ENCODE data around the gene FGB. TPM values are rescaled to one million over a fixed set of nuclear protein-coding genes. Genes with fewer than 3 reads are reported as not detected.

FGB gene
- total RNA-seq, 4 donors from 2014 or later: not detected

GRCh38 chr4:154564311-154564710, 1.5 kb downstream of the FGB start:
- H3K36me3 ChIP-seq: no peaks in the 10 kb centered on the region
- H3K9me3 ChIP-seq: no peaks in the 10 kb centered on the region
- intact Hi-C loops (cut with DNase I): no loop called here
- H3K4me1 ChIP-seq: no peaks in the 10 kb centered on the region
- no peak overlapping the region for H3K27ac ChIP-seq (replicated peaks in 1 of 4)
- no peak overlapping the region for H3K4me3 ChIP-seq
- 93% methylated on average over 1 of the region's 1 CpG for WGBS
- DNase-seq (ENCODE audit: extremely low spot score): no peak
- TF ChIP-seq, protein P1, sequence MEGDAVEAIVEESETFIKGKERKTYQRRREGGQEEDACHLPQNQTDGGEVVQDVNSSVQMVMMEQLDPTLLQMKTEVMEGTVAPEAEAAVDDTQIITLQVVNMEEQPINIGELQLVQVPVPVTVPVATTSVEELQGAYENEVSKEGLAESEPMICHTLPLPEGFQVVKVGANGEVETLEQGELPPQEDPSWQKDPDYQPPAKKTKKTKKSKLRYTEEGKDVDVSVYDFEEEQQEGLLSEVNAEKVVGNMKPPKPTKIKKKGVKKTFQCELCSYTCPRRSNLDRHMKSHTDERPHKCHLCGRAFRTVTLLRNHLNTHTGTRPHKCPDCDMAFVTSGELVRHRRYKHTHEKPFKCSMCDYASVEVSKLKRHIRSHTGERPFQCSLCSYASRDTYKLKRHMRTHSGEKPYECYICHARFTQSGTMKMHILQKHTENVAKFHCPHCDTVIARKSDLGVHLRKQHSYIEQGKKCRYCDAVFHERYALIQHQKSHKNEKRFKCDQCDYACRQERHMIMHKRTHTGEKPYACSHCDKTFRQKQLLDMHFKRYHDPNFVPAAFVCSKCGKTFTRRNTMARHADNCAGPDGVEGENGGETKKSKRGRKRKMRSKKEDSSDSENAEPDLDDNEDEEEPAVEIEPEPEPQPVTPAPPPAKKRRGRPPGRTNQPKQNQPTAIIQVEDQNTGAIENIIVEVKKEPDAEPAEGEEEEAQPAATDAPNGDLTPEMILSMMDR (IDR thresholded peaks at IDR 0.05): no peak
- TF ChIP-seq POLR2AphosphoS5 (IDR thresholded peaks at IDR 0.05) (no peak), EP300 (IDR thresholded peaks at IDR 0.05) (no peak), POLR2A (IDR thresholded peaks at IDR 0.05; ENCODE audit: low read depth) (no peak)
- H3K27me3 ChIP-seq: no peaks in the 10 kb centered on the region

DNA sequence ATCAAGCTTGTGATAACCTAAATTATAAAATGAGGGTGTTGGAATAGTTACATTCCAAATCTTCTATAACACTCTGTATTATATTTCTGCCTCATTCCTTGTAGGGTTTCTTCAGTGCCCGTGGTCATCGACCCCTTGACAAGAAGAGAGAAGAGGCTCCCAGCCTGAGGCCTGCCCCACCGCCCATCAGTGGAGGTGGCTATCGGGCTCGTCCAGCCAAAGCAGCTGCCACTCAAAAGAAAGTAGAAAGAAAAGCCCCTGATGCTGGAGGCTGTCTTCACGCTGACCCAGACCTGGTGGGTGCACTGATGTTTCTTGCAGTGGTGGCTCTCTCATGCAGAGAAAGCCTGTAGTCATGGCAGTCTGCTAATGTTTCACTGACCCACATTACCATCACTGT, 2.9 kb downstream of the FGB start:
- Histone ChIP-seq H3K4me1 (no peaks in the 10 kb centered on the region), H3K4me3 (no peak overlapping the region), H3K27ac (replicated peaks in 1 of 4) (no peak overlapping the region), H3K27me3 (no peaks in the 10 kb centered on the region), H3K9me3 (no peaks in the 10 kb centered on the region), H3K36me3 (no peaks in the 10 kb centered on the region)
- TF ChIP-seq, protein P1 (IDR thresholded peaks at IDR 0.05): no peak
- TF ChIP-seq POLR2A (IDR thresholded peaks at IDR 0.05; ENCODE audit: low read depth) (no peak), POLR2AphosphoS5 (IDR thresholded peaks at IDR 0.05) (no peak)
- intact Hi-C loops (cut with DNase I): no loop called here
- DNase-seq (ENCODE audit: extremely low spot score): no peak
- 79% methylated on average over 6 of the region's 6 CpGs for WGBS

- WGBS: 79% methylated on average over 5 of the region's 5 CpGs
- TF ChIP-seq POLR2A (IDR thresholded peaks at IDR 0.05; ENCODE audit: low read depth) (no peak), EP300 (IDR thresholded peaks at IDR 0.05) (no peak), POLR2AphosphoS5 (IDR thresholded peaks at IDR 0.05) (no peak)
- TF ChIP-seq, protein P1 (IDR thresholded peaks at IDR 0.05): no peak
- H3K4me1 ChIP-seq: no peaks in the 10 kb centered on the region
- no peaks in the 10 kb centered on the region for H3K27me3 ChIP-seq
- H3K36me3 ChIP-seq: no peaks in the 10 kb centered on the region
- intact Hi-C loops (cut with DNase I): no loop called here
- DNase-seq (ENCODE audit: extremely low spot score): no peak
- H3K9me3 ChIP-seq: no peaks in the 10 kb centered on the region
- no peak overlapping the region for H3K27ac ChIP-seq (replicated peaks in 1 of 4)
- no peak overlapping the region for H3K4me3 ChIP-seq
These were observed 3.9 kb downstream of the FGB start for GRCh38 chr4:154566639-154567204.

DNA sequence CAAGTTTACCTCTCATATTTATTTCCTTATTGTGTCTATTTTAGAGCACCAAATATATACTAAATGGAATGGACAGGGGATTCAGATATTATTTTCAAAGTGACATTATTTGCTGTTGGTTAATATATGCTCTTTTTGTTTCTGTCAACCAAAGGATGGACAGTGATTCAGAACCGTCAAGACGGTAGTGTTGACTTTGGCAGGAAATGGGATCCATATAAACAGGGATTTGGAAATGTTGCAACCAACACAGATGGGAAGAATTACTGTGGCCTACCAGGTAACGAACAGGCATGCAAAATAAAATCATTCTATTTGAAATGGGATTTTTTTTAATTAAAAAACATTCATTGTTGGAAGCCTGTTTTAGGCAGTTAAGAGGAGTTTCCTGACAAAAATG, 6.2 kb downstream of the FGB start:
- DNase-seq (ENCODE audit: extremely low spot score): no peak
- Histone ChIP-seq H3K27ac (replicated peaks in 1 of 4) (no peak overlapping the region), H3K27me3 (no peaks in the 10 kb centered on the region), H3K36me3 (no peaks in the 10 kb centered on the region), H3K4me3 (no peak overlapping the region), H3K9me3 (no peaks in the 10 kb centered on the region), H3K4me1 (no peaks in the 10 kb centered on the region)
- intact Hi-C loops (cut with DNase I): no loop called here
- no peak for TF ChIP-seq POLR2A (IDR thresholded peaks at IDR 0.05; ENCODE audit: low read depth)
- TF ChIP-seq, protein P1 (IDR thresholded peaks at IDR 0.05): no peak
- WGBS: 53% methylated on average over 3 of the region's 3 CpGs

- intact Hi-C loops (cut with DNase I): no loop called here
- WGBS: 85% methylated on average over 5 of the region's 5 CpGs
- Histone ChIP-seq H3K27me3 (no peaks in the 10 kb centered on the region), H3K9me3 (no peaks in the 10 kb centered on the region), H3K36me3 (no peaks in the 10 kb centered on the region), H3K4me1 (no peaks in the 10 kb centered on the region), H3K4me3 (no peak overlapping the region), H3K27ac (replicated peaks in 1 of 4) (no peak overlapping the region)
- no peak for DNase-seq (ENCODE audit: extremely low spot score)
- TF ChIP-seq EP300 (IDR thresholded peaks at IDR 0.05): no peak
- no peak for TF ChIP-seq POLR2A (IDR thresholded peaks at IDR 0.05; ENCODE audit: low read depth)
- TF ChIP-seq, protein P1 (IDR thresholded peaks at IDR 0.05): no peak
- no peak for TF ChIP-seq POLR2AphosphoS5 (IDR thresholded peaks at IDR 0.05)
These were observed 6.8 kb downstream of the FGB start for GRCh38 chr4:154569584-154569983.

All from esophagus muscularis mucosa (tissue), 4 donors.